Measurements from ENCODE around the gene EHD4. TPM values are rescaled to one million over a fixed set of nuclear protein-coding genes. Genes with fewer than 3 reads are reported as not detected.

Gene EHD4
- total and polyA plus RNA-seq, 2 donors: 7.3 to 11.8 TPM

GRCh38 chr15:41937568-41937923, 34.8 kb downstream of the EHD4 start:
- DNase-seq (ENCODE audit: low read depth in 6 of 9, low spot score in 9 of 9): no peak
- Histone ChIP-seq H3K4me1 (ENCODE audit: control insufficient read depth in 2 of 2, insufficient read depth in 2 of 2, low read length in 2 of 2) (peaks cover 19 to 45% of the 10 kb centered on the region in 2 donors), H3K4me3 (ENCODE audit: low read length in 2 of 2) (no peak overlapping the region), H3K27me3 (ENCODE audit: control insufficient read depth in 2 of 2, insufficient read depth in 1 of 2, low read length in 1 of 2) (no peaks in the 10 kb centered on the region), H3K9me3 (ENCODE audit: control insufficient read depth in 2 of 2, insufficient read depth in 1 of 2, low read length in 1 of 2) (no peaks in the 10 kb centered on the region), H3K27ac (ENCODE audit: low read depth in 1 of 2, low read length in 1 of 2) (peak overlapping the region; percentile 87 to 91), H3K36me3 (ENCODE audit: control insufficient read depth in 2 of 2, insufficient read depth in 2 of 2, low read length in 1 of 2) (no peaks in the 10 kb centered on the region)
- 33% methylated on average over 4 of the region's 4 CpGs for WGBS

GRCh38 chr15:41936649-41937567, 35.4 kb downstream of the EHD4 start:
- Histone ChIP-seq H3K4me1 (ENCODE audit: control insufficient read depth in 2 of 2, insufficient read depth in 2 of 2, low read length in 2 of 2) (peaks cover 19 to 45% of the 10 kb centered on the region in 2 donors), H3K36me3 (ENCODE audit: control insufficient read depth in 2 of 2, insufficient read depth in 2 of 2, low read length in 1 of 2) (no peaks in the 10 kb centered on the region), H3K9me3 (ENCODE audit: control insufficient read depth in 2 of 2, insufficient read depth in 1 of 2, low read length in 1 of 2) (no peaks in the 10 kb centered on the region), H3K4me3 (ENCODE audit: low read length in 2 of 2) (no peak overlapping the region), H3K27ac (ENCODE audit: low read depth in 1 of 2, low read length in 1 of 2) (peak overlapping the region; percentile 87 to 91), H3K27me3 (ENCODE audit: control insufficient read depth in 2 of 2, insufficient read depth in 1 of 2, low read length in 1 of 2) (no peaks in the 10 kb centered on the region)
- peak in 8 of 9 donors; percentile 41 to 87 (median 58) for DNase-seq (ENCODE audit: low read depth in 6 of 9, low spot score in 9 of 9)
- 70% methylated on average over 19 of the region's 19 CpGs for WGBS

GRCh38 chr15:41936155-41936554, 36.2 kb downstream of the EHD4 start:
- Histone ChIP-seq H3K27me3 (ENCODE audit: control insufficient read depth in 2 of 2, insufficient read depth in 1 of 2, low read length in 1 of 2) (no peaks in the 10 kb centered on the region), H3K4me3 (ENCODE audit: low read length in 2 of 2) (no peak overlapping the region), H3K9me3 (ENCODE audit: control insufficient read depth in 2 of 2, insufficient read depth in 1 of 2, low read length in 1 of 2) (no peaks in the 10 kb centered on the region), H3K36me3 (ENCODE audit: control insufficient read depth in 2 of 2, insufficient read depth in 2 of 2, low read length in 1 of 2) (no peaks in the 10 kb centered on the region), H3K4me1 (ENCODE audit: control insufficient read depth in 2 of 2, insufficient read depth in 2 of 2, low read length in 2 of 2) (peaks cover 19 to 45% of the 10 kb centered on the region in 2 donors), H3K27ac (ENCODE audit: low read depth in 1 of 2, low read length in 1 of 2) (peak overlapping the region; percentile 61 to 68)
- no peak for DNase-seq (ENCODE audit: low read depth in 6 of 9, low spot score in 9 of 9)
- WGBS: 94% methylated on average over 3 of the region's 3 CpGs

GRCh38 chr15:41935566-41936020, 36.8 kb downstream of the EHD4 start:
- Histone ChIP-seq H3K27ac (ENCODE audit: low read depth in 1 of 2, low read length in 1 of 2) (peak overlapping the region; percentile 61 to 66), H3K4me3 (ENCODE audit: low read length in 2 of 2) (no peak overlapping the region), H3K36me3 (ENCODE audit: control insufficient read depth in 2 of 2, insufficient read depth in 2 of 2, low read length in 1 of 2) (no peaks in the 10 kb centered on the region), H3K4me1 (ENCODE audit: control insufficient read depth in 2 of 2, insufficient read depth in 2 of 2, low read length in 2 of 2) (peaks cover 19 to 45% of the 10 kb centered on the region in 2 donors), H3K27me3 (ENCODE audit: control insufficient read depth in 2 of 2, insufficient read depth in 1 of 2, low read length in 1 of 2) (no peaks in the 10 kb centered on the region), H3K9me3 (ENCODE audit: control insufficient read depth in 2 of 2, insufficient read depth in 1 of 2, low read length in 1 of 2) (no peaks in the 10 kb centered on the region)
- peak in 2 of 9 donors; percentile 18 to 47 for DNase-seq (ENCODE audit: low read depth in 6 of 9, low spot score in 9 of 9)
- WGBS: 64% methylated on average over 5 of the region's 5 CpGs

- H3K4me3 ChIP-seq (ENCODE audit: low read length in 2 of 2): no peak overlapping the region
- 15% methylated on average over 4 of the region's 4 CpGs for WGBS
Measured at GRCh38 chr15:41934843-41935242, 37.5 kb downstream of the EHD4 start.

GRCh38 chr15:41933771-41934170, 38.6 kb downstream of the EHD4 start:
- Histone ChIP-seq H3K36me3 (ENCODE audit: control insufficient read depth in 2 of 2, insufficient read depth in 2 of 2, low read length in 1 of 2) (no peaks in the 10 kb centered on the region), H3K4me3 (ENCODE audit: low read length in 2 of 2) (no peak overlapping the region), H3K27ac (ENCODE audit: low read depth in 1 of 2, low read length in 1 of 2) (peak overlapping the region in 1 of 2 donors; percentile 37), H3K9me3 (ENCODE audit: control insufficient read depth in 2 of 2, insufficient read depth in 1 of 2, low read length in 1 of 2) (no peaks in the 10 kb centered on the region), H3K4me1 (ENCODE audit: control insufficient read depth in 2 of 2, insufficient read depth in 2 of 2, low read length in 2 of 2) (peaks cover 19 to 45% of the 10 kb centered on the region in 2 donors), H3K27me3 (ENCODE audit: control insufficient read depth in 2 of 2, insufficient read depth in 1 of 2, low read length in 1 of 2) (no peaks in the 10 kb centered on the region)
- 88% methylated on average over 10 of the region's 10 CpGs for WGBS
- DNase-seq (ENCODE audit: low read depth in 6 of 9, low spot score in 9 of 9): no peak

More at GRCh38 chr15:41934843-41935242, 37.5 kb downstream of the EHD4 start:
- no peaks in the 10 kb centered on the region for H3K9me3 ChIP-seq (ENCODE audit: control insufficient read depth in 2 of 2, insufficient read depth in 1 of 2, low read length in 1 of 2)
- peak overlapping the region; percentile 61 to 94 for H3K27ac ChIP-seq (ENCODE audit: low read depth in 1 of 2, low read length in 1 of 2)
- peak in 8 of 9 donors; percentile 44 to 88 (median 68) for DNase-seq (ENCODE audit: low read depth in 6 of 9, low spot score in 9 of 9)
- H3K27me3 ChIP-seq (ENCODE audit: control insufficient read depth in 2 of 2, insufficient read depth in 1 of 2, low read length in 1 of 2): no peaks in the 10 kb centered on the region
- H3K4me1 ChIP-seq (ENCODE audit: control insufficient read depth in 2 of 2, insufficient read depth in 2 of 2, low read length in 2 of 2): peaks cover 19 to 45% of the 10 kb centered on the region in 2 donors
- H3K36me3 ChIP-seq (ENCODE audit: control insufficient read depth in 2 of 2, insufficient read depth in 2 of 2, low read length in 1 of 2): no peaks in the 10 kb centered on the region

- H3K27me3 ChIP-seq (ENCODE audit: control insufficient read depth in 2 of 2, insufficient read depth in 1 of 2, low read length in 1 of 2): no peaks in the 10 kb centered on the region
- H3K9me3 ChIP-seq (ENCODE audit: control insufficient read depth in 2 of 2, insufficient read depth in 1 of 2, low read length in 1 of 2): no peaks in the 10 kb centered on the region
- peaks cover 19 to 44% of the 10 kb centered on the region in 2 donors for H3K4me1 ChIP-seq (ENCODE audit: control insufficient read depth in 2 of 2, insufficient read depth in 2 of 2, low read length in 2 of 2)
- no peak overlapping the region for H3K27ac ChIP-seq (ENCODE audit: low read depth in 1 of 2, low read length in 1 of 2)
- 98% methylated on average over 7 of the region's 7 CpGs for WGBS
- no peak for DNase-seq (ENCODE audit: low read depth in 6 of 9, low spot score in 9 of 9)
- no peaks in the 10 kb centered on the region for H3K36me3 ChIP-seq (ENCODE audit: control insufficient read depth in 2 of 2, insufficient read depth in 2 of 2, low read length in 1 of 2)
- H3K4me3 ChIP-seq (ENCODE audit: low read length in 2 of 2): no peak overlapping the region
Measured at GRCh38 chr15:41933326-41933725, 39.0 kb downstream of the EHD4 start.

GRCh38 chr15:41932511-41933289, 39.7 kb downstream of the EHD4 start:
- no peaks in the 10 kb centered on the region for H3K36me3 ChIP-seq (ENCODE audit: control insufficient read depth in 2 of 2, insufficient read depth in 2 of 2, low read length in 1 of 2)
- no peak for DNase-seq (ENCODE audit: low read depth in 6 of 9, low spot score in 9 of 9)
- 96% methylated on average over 16 of the region's 16 CpGs for WGBS
- H3K27ac ChIP-seq (ENCODE audit: low read depth in 1 of 2, low read length in 1 of 2): no peak overlapping the region
- H3K4me1 ChIP-seq (ENCODE audit: control insufficient read depth in 2 of 2, insufficient read depth in 2 of 2, low read length in 2 of 2): peaks cover 15 to 38% of the 10 kb centered on the region in 2 donors
- H3K27me3 ChIP-seq (ENCODE audit: control insufficient read depth in 2 of 2, insufficient read depth in 1 of 2, low read length in 1 of 2): no peaks in the 10 kb centered on the region
- H3K4me3 ChIP-seq (ENCODE audit: low read length in 2 of 2): no peak overlapping the region
- no peaks in the 10 kb centered on the region for H3K9me3 ChIP-seq (ENCODE audit: control insufficient read depth in 2 of 2, insufficient read depth in 1 of 2, low read length in 1 of 2)

GRCh38 chr15:41932101-41932500, 40.3 kb downstream of the EHD4 start:
- Histone ChIP-seq H3K27me3 (ENCODE audit: control insufficient read depth in 2 of 2, insufficient read depth in 1 of 2, low read length in 1 of 2) (no peaks in the 10 kb centered on the region), H3K4me1 (ENCODE audit: control insufficient read depth in 2 of 2, insufficient read depth in 2 of 2, low read length in 2 of 2) (peaks cover 9 to 32% of the 10 kb centered on the region in 2 donors), H3K36me3 (ENCODE audit: control insufficient read depth in 2 of 2, insufficient read depth in 2 of 2, low read length in 1 of 2) (no peaks in the 10 kb centered on the region), H3K4me3 (ENCODE audit: low read length in 2 of 2) (no peak overlapping the region), H3K27ac (ENCODE audit: low read depth in 1 of 2, low read length in 1 of 2) (no peak overlapping the region), H3K9me3 (ENCODE audit: control insufficient read depth in 2 of 2, insufficient read depth in 1 of 2, low read length in 1 of 2) (no peaks in the 10 kb centered on the region)
- DNase-seq (ENCODE audit: low read depth in 6 of 9, low spot score in 9 of 9): no peak
- 99% methylated on average over 9 of the region's 9 CpGs for WGBS
